Endodermal cell (in vitro differentiated cells): ENCODE measurements around the gene GSG1L. TPM values are rescaled to one million over a fixed set of nuclear protein-coding genes. Genes with fewer than 3 reads are reported as not detected.

Experiments used
- DNase-seq: peaks from one replicate; pipeline ENCODE4 v3.0.0-alpha.2; 2017
- H3K27ac ChIP-seq: 2 replicates; pipeline ENCODE4 v1.5.1; 2013; ENCODE audit warnings: mild to moderate bottlenecking, low read depth, low read length, moderate library complexity
- H3K27me3 ChIP-seq: 2 replicates; pipeline ENCODE4 v1.6.1; 2013; ENCODE audit warnings: mild to moderate bottlenecking, low read length, moderate library complexity; ENCODE audit not compliant: insufficient read depth, control insufficient read depth, poor library complexity, severe bottlenecking
- H3K36me3 ChIP-seq: 2 replicates; pipeline ENCODE4 v1.7.0; 2013; ENCODE audit warnings: mild to moderate bottlenecking, low read length, moderate library complexity; ENCODE audit not compliant: control insufficient read depth, insufficient read depth
- H3K4me1 ChIP-seq: one replicate; pipeline ENCODE4 v1.7.0; 2013; ENCODE audit warnings: low read length; ENCODE audit not compliant: control insufficient read depth, insufficient read depth
- H3K4me3 ChIP-seq: 2 replicates; pipeline ENCODE4 v1.5.1; 2013; ENCODE audit warnings: mild to moderate bottlenecking, low read length, moderate library complexity
- H3K9ac ChIP-seq: 2 replicates; pipeline ENCODE4 v1.6.1; 2013; ENCODE audit warnings: mild to moderate bottlenecking, low read length, moderate library complexity; ENCODE audit not compliant: poor library complexity, severe bottlenecking; ENCODE audit errors: extremely low read depth
- H3K9me3 ChIP-seq: 2 replicates; pipeline ENCODE4 v1.6.1; 2013; ENCODE audit warnings: mild to moderate bottlenecking, low read length, moderate library complexity; ENCODE audit not compliant: control insufficient read depth
- H3K27ac Mint-ChIP-seq: 2 replicates; pipeline ENCODE4 v1.8.0; 2020; ENCODE audit warnings: mixed read lengths
- H3K27me3 Mint-ChIP-seq: 2 replicates; pipeline ENCODE4 v1.8.0; 2021; ENCODE audit warnings: mild to moderate bottlenecking, mixed read lengths; ENCODE audit not compliant: insufficient read depth
- H3K36me3 Mint-ChIP-seq: 2 replicates; pipeline ENCODE4 v1.8.0; 2020; ENCODE audit warnings: low read depth, mixed read lengths
- H3K4me1 Mint-ChIP-seq: 2 replicates; pipeline ENCODE4 v1.8.0; 2020; ENCODE audit warnings: mixed read lengths
- H3K4me3 Mint-ChIP-seq: 2 replicates; pipeline ENCODE4 v1.8.0; 2020; ENCODE audit warnings: mild to moderate bottlenecking, moderate library complexity, mixed read lengths
- H3K9me3 Mint-ChIP-seq: 2 replicates; pipeline ENCODE4 v1.8.0; 2020; ENCODE audit warnings: mild to moderate bottlenecking, mixed read lengths
- CTCF ChIP-seq: fragments of 200-600 bp; sonication (generic); conservative IDR thresholded peaks from 2 replicates; pipeline ENCODE4 v1.5.0; 2021; ENCODE audit warnings: antibody characterized with exemption, mild to moderate bottlenecking
- WGBS, 2 experiments: methylation state at CpG; one replicate each; pipeline versions ENCODE4 v1.1.5 to v1.1.7; 2013; ENCODE audit warnings: missing lambda C conversion rate in 2 of 2, mixed read lengths in 1 of 2; ENCODE audit not compliant: insufficient coverage in 1 of 2, insufficient read length in 1 of 2; 5-methylcytosine and 5-hydroxymethylcytosine counted together
- total RNA-seq, 2 donors: library from RNA; stranded (reverse); fragmentation: NEBNext Ultra II Directional in 1 of 2; extraction: Animal tissue kit (Norgen Biotek cat#: 25700) in 1 of 2; gene quantifications; 2 replicates in 1 of 2; 3 replicates in 1 of 2; pipeline ENCODE4 v1.2.1, GENCODE V29; 2021

The GSG1L gene
- total RNA-seq, 2 donors from 2014 or later = 0.24 TPM; not detected in 1

GRCh38 chr16:27985981-27986380 lies 77.5 kb downstream of the GSG1L start:
- no peak overlapping the region for H3K4me3 ChIP-seq
- H3K27me3 ChIP-seq = no peaks in the 10 kb centered on the region
- Mint-ChIP-seq H3K9me3 (peaks cover 3% of the 10 kb centered on the region), H3K27me3 (peaks cover 7% of the 10 kb centered on the region), H3K36me3 (no peaks in the 10 kb centered on the region), H3K4me1 (no peaks in the 10 kb centered on the region), H3K27ac (no peak overlapping the region), H3K4me3 (no peak overlapping the region)
- no peaks in the 10 kb centered on the region for H3K9me3 ChIP-seq
- no peak overlapping the region for H3K27ac ChIP-seq
- H3K9ac ChIP-seq = no peak overlapping the region
- no peak for TF ChIP-seq CTCF
- no peaks in the 10 kb centered on the region for H3K36me3 ChIP-seq
- no peaks in the 10 kb centered on the region for H3K4me1 ChIP-seq
- 91% methylated on average over 4 to 5 of the region's 5 CpGs for WGBS, 2 experiments
- no peak for DNase-seq

DNA sequence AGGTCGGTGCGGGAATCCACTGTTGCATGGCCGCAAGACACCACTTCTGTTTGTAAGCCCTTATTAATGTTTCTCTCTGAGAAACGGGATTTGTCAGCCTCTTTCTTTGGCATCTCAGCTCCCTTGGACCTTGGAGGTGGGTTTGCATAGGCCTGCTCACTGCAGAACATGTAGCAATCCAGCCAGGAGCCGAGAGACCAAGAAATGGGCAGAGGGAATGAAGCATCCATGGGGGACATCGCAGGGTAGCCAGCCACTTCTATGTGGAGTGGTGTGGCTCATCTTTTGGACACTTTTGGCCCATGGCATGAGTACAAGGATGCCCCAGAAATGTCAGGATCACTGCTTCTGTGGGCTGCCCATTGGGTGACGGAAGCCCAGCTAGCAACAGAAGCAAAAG lies 79.4 kb downstream of the GSG1L start:
- Histone ChIP-seq H3K27me3 (no peaks in the 10 kb centered on the region), H3K9ac (no peak overlapping the region)
- 90% methylated on average over 5 to 7 of the region's 7 CpGs for WGBS, 2 experiments

DNA sequence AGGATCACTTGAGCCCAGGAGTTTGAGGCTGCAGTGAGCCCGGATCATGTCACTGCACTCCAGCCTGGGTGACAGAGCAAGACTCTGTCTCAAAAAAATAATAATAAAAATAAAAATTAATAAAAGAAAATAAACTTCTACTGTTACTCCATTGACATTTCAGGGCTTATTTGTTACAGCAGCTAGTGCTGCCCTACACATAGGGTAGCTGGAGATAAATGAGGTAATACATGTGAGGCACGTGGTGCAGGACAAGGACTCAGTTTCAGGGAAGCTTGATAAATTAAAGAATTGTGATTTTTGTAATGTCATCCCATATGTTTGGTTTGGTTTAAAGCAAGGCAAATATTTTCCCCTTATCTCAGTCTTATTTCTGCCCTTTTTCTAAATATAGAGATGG lies 80.3 kb downstream of the GSG1L start:
- H3K4me1 ChIP-seq = no peaks in the 10 kb centered on the region

More for the DNA sequence above, 79.4 kb downstream of the GSG1L start:
- Mint-ChIP-seq H3K27ac (no peak overlapping the region), H3K4me3 (no peak overlapping the region), H3K9me3 (peaks cover 3% of the 10 kb centered on the region), H3K4me1 (no peaks in the 10 kb centered on the region), H3K36me3 (no peaks in the 10 kb centered on the region), H3K27me3 (peaks cover 14% of the 10 kb centered on the region)
- no peak overlapping the region for H3K4me3 ChIP-seq
- H3K27ac ChIP-seq = no peak overlapping the region
- no peaks in the 10 kb centered on the region for H3K36me3 ChIP-seq
- H3K9me3 ChIP-seq = no peaks in the 10 kb centered on the region
- H3K4me1 ChIP-seq = no peaks in the 10 kb centered on the region
- TF ChIP-seq CTCF = no peak
- no peak for DNase-seq

More for the DNA sequence above, 80.3 kb downstream of the GSG1L start:
- H3K36me3 Mint-ChIP-seq = no peaks in the 10 kb centered on the region
- H3K4me3 Mint-ChIP-seq = no peak overlapping the region
- no peaks in the 10 kb centered on the region for H3K4me1 Mint-ChIP-seq
- peaks cover 14% of the 10 kb centered on the region for H3K27me3 Mint-ChIP-seq
- Histone ChIP-seq H3K9me3 (no peaks in the 10 kb centered on the region), H3K36me3 (no peaks in the 10 kb centered on the region), H3K27me3 (no peaks in the 10 kb centered on the region), H3K9ac (no peak overlapping the region), H3K27ac (no peak overlapping the region), H3K4me3 (no peak overlapping the region)
- WGBS, 2 experiments = 80 to 88% methylated on average over 1 of the region's 2 CpGs
- H3K9me3 Mint-ChIP-seq = peaks cover 3% of the 10 kb centered on the region
- no peak overlapping the region for H3K27ac Mint-ChIP-seq
- DNase-seq = no peak
- no peak for TF ChIP-seq CTCF
